Trophoblast cell (in vitro differentiated cells and primary cell): ENCODE results near the gene NKX2-1.

ENCODE experiments used
- DNase-seq, 2 donors: peaks; one replicate each; pipeline ENCODE4 v3.0.0-alpha.2; 2016
- H2AFZ ChIP-seq: 2 replicates; pipeline ENCODE4 v1.6.1; 2013; ENCODE audit warnings: low read length, moderate library complexity, mild to moderate bottlenecking; ENCODE audit not compliant: insufficient read depth, poor library complexity
- H2AK5ac ChIP-seq: 2 replicates; pipeline ENCODE4 v1.6.1; 2013; ENCODE audit warnings: mild to moderate bottlenecking, low read length
- H2BK120ac ChIP-seq: 2 replicates; pipeline ENCODE4 v1.6.1; 2013; ENCODE audit warnings: low read length, mild to moderate bottlenecking, moderate library complexity; ENCODE audit not compliant: insufficient read depth, poor library complexity
- H2BK12ac ChIP-seq: 2 replicates; pipeline ENCODE4 v1.6.1; 2013; ENCODE audit warnings: mild to moderate bottlenecking, low read length, moderate library complexity
- H2BK5ac ChIP-seq: 2 replicates; pipeline ENCODE4 v1.6.1; 2013; ENCODE audit warnings: low read length, low read depth, moderate library complexity, mild to moderate bottlenecking; ENCODE audit not compliant: poor library complexity
- H3K14ac ChIP-seq: 2 replicates; pipeline ENCODE4 v1.6.1; 2013; ENCODE audit warnings: mild to moderate bottlenecking, low read length
- H3K18ac ChIP-seq: 2 replicates; pipeline ENCODE4 v1.6.1; 2013; ENCODE audit warnings: mild to moderate bottlenecking, low read length
- H3K23ac ChIP-seq: 2 replicates; pipeline ENCODE4 v1.6.1; 2013; ENCODE audit warnings: low read length
- H3K27ac ChIP-seq: 2 replicates; pipeline ENCODE4 v1.5.1; 2013; ENCODE audit warnings: low read depth, mild to moderate bottlenecking, inconsistent platforms, low read length, moderate library complexity
- H3K27me3 ChIP-seq: 2 replicates; pipeline ENCODE4 v1.6.1; 2013; ENCODE audit warnings: inconsistent platforms, mild to moderate bottlenecking, low read length, moderate library complexity; ENCODE audit not compliant: insufficient read depth
- H3K36me3 ChIP-seq, 2 experiments: 1 replicate in 1 of 2; 2 replicates in 1 of 2; pipeline ENCODE4 v1.6.1; 2013; ENCODE audit warnings: low read length in 2 of 2, mild to moderate bottlenecking in 2 of 2, moderate library complexity in 1 of 2; ENCODE audit not compliant: insufficient read depth in 2 of 2, control insufficient read depth in 1 of 2
- H3K4ac ChIP-seq: 2 replicates; pipeline ENCODE4 v1.6.1; 2013; ENCODE audit warnings: low read depth, mild to moderate bottlenecking, low read length, moderate library complexity
- H3K4me1 ChIP-seq, 2 experiments: 1 replicate in 1 of 2; 2 replicates in 1 of 2; pipeline ENCODE4 v1.6.1; 2013; ENCODE audit warnings: low read length in 2 of 2, mild to moderate bottlenecking in 2 of 2, moderate library complexity in 1 of 2; ENCODE audit not compliant: insufficient read depth in 2 of 2, control insufficient read depth in 1 of 2
- H3K4me2 ChIP-seq: 2 replicates; pipeline ENCODE4 v1.6.1; 2013; ENCODE audit warnings: inconsistent platforms, mild to moderate bottlenecking, low read length, moderate library complexity
- H3K4me3 ChIP-seq: 2 replicates; pipeline ENCODE4 v1.5.1; 2013; ENCODE audit warnings: mild to moderate bottlenecking, low read depth, low read length, inconsistent platforms
- H3K79me1 ChIP-seq: one replicate; pipeline ENCODE4 v1.6.1; 2013; ENCODE audit warnings: low read length
- H3K79me2 ChIP-seq: 2 replicates; pipeline ENCODE4 v1.6.1; 2013; ENCODE audit warnings: low read length, mild to moderate bottlenecking; ENCODE audit not compliant: control insufficient read depth, insufficient read depth, poor library complexity
- H3K9ac ChIP-seq: 2 replicates; pipeline ENCODE4 v1.6.1; 2013; ENCODE audit warnings: mild to moderate bottlenecking, low read length
- H3K9me3 ChIP-seq: 2 replicates; pipeline ENCODE4 v1.6.1; 2013; ENCODE audit warnings: low read depth, mild to moderate bottlenecking, control low read depth, inconsistent platforms, low read length; ENCODE audit not compliant: insufficient read depth
- H4K12ac ChIP-seq: 2 replicates; pipeline ENCODE4 v1.6.1; 2013; ENCODE audit warnings: low read depth, mild to moderate bottlenecking, low read length, moderate library complexity
- H4K8ac ChIP-seq: 2 replicates; pipeline ENCODE4 v1.6.1; 2013; ENCODE audit warnings: low read depth, mild to moderate bottlenecking, low read length, moderate library complexity
- H4K91ac ChIP-seq: one replicate; pipeline ENCODE4 v1.6.1; 2013; ENCODE audit warnings: low read depth, mild to moderate bottlenecking, low read length, moderate library complexity
- WGBS: extraction: QIAGEN DNeasy Blood & Tissue Kit; methylation state at CpG from one replicate; pipeline ENCODE4 v1.1.7; 2013; ENCODE audit warnings: missing lambda C conversion rate; ENCODE audit not compliant: insufficient read length, insufficient coverage; ENCODE audit errors: extremely low coverage; 5-methylcytosine and 5-hydroxymethylcytosine counted together

Gene NKX2-1

DNA sequence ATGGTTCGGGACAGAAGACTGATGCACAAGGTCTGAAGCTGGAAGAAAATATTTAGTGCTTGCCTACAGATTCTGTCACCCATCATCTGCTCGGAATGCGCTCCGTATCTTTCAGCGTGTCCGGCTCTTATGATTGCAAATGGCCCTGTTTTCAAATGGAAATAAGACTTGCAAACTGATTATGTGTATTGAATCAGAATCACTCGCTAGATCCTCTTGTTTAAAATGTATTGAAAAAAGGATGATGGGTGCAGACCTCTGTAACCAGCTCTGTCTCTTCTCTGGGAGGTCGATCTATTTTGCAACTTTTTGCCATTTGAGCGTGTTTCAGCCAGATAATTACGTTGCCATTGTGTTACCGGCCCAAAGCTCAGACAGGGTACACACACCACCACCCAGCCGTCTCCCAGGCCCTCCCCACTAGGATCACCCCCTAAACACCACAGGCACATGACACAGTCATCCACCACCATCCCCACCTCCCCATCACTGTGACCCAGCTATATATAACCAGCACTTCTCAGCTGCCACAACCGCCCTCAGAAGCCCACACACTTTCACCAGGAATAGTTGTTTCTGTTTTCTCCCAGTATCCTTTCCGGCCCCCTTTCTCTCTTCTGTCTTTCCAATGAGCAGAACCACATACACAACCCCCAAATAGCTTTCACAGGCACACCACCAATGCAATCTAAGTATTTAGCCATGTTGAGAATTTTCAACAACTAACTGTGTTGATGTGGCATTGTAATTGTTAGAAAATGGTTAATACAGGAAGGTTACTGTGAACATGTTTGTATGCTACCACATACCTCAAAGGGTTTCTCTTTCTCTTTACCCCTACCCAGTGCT is 10.7 kb downstream of the NKX2-1 start:
- Histone ChIP-seq H2BK5ac (no peak overlapping the region), H2BK12ac (no peak overlapping the region), H3K4me1 (peaks cover 4 to 7% of the 10 kb centered on the region in 2 experiments), H2AK5ac (no peak overlapping the region), H3K9ac (no peak overlapping the region), H3K23ac (no peak overlapping the region), H3K14ac (no peak overlapping the region), H3K18ac (no peak overlapping the region), H3K9me3 (peaks cover 2% of the 10 kb centered on the region), H4K8ac (no peak overlapping the region), H4K12ac (no peak overlapping the region), H4K91ac (no peak overlapping the region), H2BK120ac (no peak overlapping the region), H3K4ac (no peak overlapping the region), H2AFZ (no peak overlapping the region), H3K4me3 (no peak overlapping the region), H3K27me3 (peaks cover 83% of the 10 kb centered on the region), H3K4me2 (no peak overlapping the region), H3K36me3 (no peaks in the 10 kb centered on the region), H3K79me2 (no peaks in the 10 kb centered on the region), H3K27ac (no peak overlapping the region), H3K79me1 (no peaks in the 10 kb centered on the region)
- DNase-seq, result no peak
- no CpG with 5 or more reads among the region's 14 CpGs for WGBS

DNA sequence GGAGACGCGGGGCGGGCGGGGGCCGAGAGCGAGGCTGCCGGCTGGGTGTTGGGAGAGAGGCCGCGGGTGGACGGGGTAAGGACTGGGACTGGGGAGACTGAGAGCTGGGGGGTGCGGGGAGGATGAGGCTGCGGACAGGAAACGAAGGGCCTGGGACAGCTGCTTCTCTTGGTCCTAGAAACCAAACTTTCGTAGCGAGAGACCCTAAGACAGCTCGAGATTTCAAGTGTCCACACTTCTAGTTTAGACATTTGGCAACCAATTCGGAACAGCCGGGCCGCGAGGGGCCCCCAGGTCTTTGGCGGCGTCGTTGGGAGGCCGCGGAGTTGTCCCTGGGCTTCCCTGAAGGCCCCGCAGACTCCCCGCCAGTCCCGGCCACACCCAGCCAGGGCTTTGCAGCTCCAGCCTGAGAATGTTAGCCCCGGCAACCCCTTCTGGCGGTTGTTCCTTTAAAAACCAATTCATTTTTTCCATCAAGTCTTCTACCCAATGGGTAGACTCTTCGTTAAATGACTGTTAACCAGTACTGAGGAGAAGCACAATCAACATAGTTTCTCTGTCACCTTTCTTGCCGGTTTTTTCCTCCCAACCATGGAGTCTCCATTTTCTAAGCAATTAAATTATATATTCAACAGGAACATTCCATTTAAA is 11.5 kb downstream of the NKX2-1 start:
- Histone ChIP-seq H2BK5ac (no peak overlapping the region), H3K4me3 (no peak overlapping the region), H3K4me2 (no peak overlapping the region), H2AFZ (no peak overlapping the region), H3K36me3 (no peaks in the 10 kb centered on the region), H2AK5ac (no peak overlapping the region), H3K4me1 (peaks cover 4 to 6% of the 10 kb centered on the region in 2 experiments), H3K79me2 (no peaks in the 10 kb centered on the region), H3K23ac (no peak overlapping the region), H4K12ac (no peak overlapping the region), H2BK120ac (no peak overlapping the region), H3K4ac (no peak overlapping the region), H4K8ac (no peak overlapping the region), H4K91ac (no peak overlapping the region), H2BK12ac (no peak overlapping the region), H3K9ac (no peak overlapping the region), H3K79me1 (no peaks in the 10 kb centered on the region), H3K9me3 (peaks cover 2% of the 10 kb centered on the region), H3K14ac (no peak overlapping the region), H3K27me3 (peaks cover 83% of the 10 kb centered on the region), H3K18ac (no peak overlapping the region), H3K27ac (no peak overlapping the region)
- DNase-seq, result no peak
- WGBS, result no CpG with 5 or more reads among the region's 32 CpGs

DNA sequence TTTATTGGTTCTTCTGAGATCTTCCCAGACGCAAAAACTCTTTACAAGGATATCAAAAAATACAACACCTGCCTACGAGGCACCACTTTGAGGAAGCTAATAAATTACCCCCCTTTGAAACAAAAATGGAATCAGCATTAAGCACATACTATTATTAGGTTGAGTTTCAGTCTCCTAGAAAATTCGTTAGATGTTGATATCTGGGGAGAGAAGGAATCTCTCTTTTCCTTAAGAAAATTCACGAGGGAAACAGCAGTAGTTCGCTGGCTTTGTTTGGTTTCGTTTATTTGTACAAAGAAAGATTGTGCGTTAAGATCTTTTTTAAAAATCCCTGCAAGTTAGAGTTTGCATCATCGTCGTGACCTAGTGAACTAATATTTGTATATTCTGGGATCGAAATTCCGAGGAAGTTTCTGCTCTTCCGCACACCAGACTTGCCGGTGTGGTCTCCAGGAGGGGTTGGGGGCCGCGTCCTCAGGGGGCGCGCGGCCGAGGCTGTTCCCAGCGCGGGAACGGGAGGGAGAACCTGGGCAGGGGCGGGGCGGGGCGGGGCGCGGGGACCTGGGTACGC is 12.1 kb downstream of the NKX2-1 start:
- H3K79me1 ChIP-seq, result no peaks in the 10 kb centered on the region
- no peak for DNase-seq
- H3K9ac ChIP-seq, result no peak overlapping the region
- no peak overlapping the region for H3K4me3 ChIP-seq
- H3K27me3 ChIP-seq, result peaks cover 81% of the 10 kb centered on the region
- no peak overlapping the region for H2BK12ac ChIP-seq
- WGBS, result no CpG with 5 or more reads among the region's 28 CpGs
- H3K9me3 ChIP-seq, result peaks cover 2% of the 10 kb centered on the region
- H3K36me3 ChIP-seq, result no peaks in the 10 kb centered on the region
- no peak overlapping the region for H2BK5ac ChIP-seq
- no peak overlapping the region for H3K27ac ChIP-seq
- no peak overlapping the region for H4K12ac ChIP-seq
- no peak overlapping the region for H4K8ac ChIP-seq
- no peak overlapping the region for H3K14ac ChIP-seq
- H2AFZ ChIP-seq, result no peak overlapping the region
- H4K91ac ChIP-seq, result no peak overlapping the region
- H3K4me1 ChIP-seq, result peaks cover 0 to under 1% of the 10 kb centered on the region in 2 experiments
- no peak overlapping the region for H2BK120ac ChIP-seq
- no peak overlapping the region for H2AK5ac ChIP-seq
- H3K4me2 ChIP-seq, result no peak overlapping the region
- no peaks in the 10 kb centered on the region for H3K79me2 ChIP-seq
- no peak overlapping the region for H3K18ac ChIP-seq
- H3K23ac ChIP-seq, result no peak overlapping the region
- no peak overlapping the region for H3K4ac ChIP-seq

DNA sequence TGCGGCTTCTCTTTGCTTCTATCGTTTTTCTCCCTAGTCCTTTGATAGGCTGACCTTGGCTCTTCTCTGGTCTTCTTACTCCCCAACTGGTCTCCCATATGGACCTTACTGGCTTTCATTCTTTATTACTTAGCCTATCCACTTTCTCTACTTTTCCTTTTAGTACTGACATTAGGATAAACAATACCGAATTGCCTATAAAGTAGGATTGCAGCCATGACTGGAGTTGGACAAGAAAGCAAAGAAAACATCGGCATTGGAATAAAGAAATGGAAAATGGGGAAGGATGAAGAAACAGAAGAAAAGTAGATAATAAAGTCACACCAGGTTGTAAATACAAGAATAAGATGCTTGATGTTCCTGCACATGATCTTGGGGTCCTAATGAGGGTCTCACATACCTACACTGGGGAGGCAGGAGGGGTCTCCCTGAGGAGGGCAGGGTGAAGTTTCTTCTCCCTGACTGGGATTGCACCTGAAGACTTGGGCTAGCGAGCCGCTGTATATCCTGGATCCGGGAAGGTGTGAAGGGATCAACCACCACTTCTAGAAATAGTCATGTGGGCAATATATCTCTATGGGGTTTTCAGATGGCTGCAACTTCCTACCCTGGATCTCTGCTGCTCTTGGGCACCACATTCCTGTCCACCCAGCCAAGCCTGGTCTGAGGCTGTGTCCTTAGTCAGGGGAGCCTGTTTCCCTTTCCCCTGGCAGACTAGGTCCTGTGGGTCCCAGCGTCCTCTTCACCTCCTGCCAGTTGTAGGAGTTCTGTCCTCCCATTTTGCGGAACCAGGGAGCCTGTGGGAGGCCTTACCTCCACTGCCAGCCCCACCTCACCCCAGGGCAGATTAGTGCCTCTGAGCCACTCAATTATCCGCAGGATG is 13.1 kb downstream of the NKX2-1 start:
- Histone ChIP-seq H3K4ac (no peak overlapping the region), H3K18ac (no peak overlapping the region), H4K12ac (no peak overlapping the region), H2BK120ac (no peak overlapping the region), H2AK5ac (no peak overlapping the region), H3K36me3 (no peaks in the 10 kb centered on the region), H3K79me2 (no peaks in the 10 kb centered on the region), H3K4me1 (no peaks in the 10 kb centered on the region), H3K23ac (no peak overlapping the region), H3K14ac (no peak overlapping the region), H3K27ac (no peak overlapping the region), H3K9me3 (peaks cover 2% of the 10 kb centered on the region), H2BK12ac (no peak overlapping the region), H3K79me1 (no peaks in the 10 kb centered on the region), H4K8ac (no peak overlapping the region), H2AFZ (no peak overlapping the region), H3K9ac (no peak overlapping the region), H3K27me3 (peaks cover 78% of the 10 kb centered on the region), H2BK5ac (no peak overlapping the region), H3K4me3 (no peak overlapping the region), H4K91ac (no peak overlapping the region), H3K4me2 (no peak overlapping the region)
- DNase-seq, result no peak
- no CpG with 5 or more reads among the region's 10 CpGs for WGBS
